HepG2 (cell line): ENCODE results near the gene HTRA2. TPM values are rescaled to one million over a fixed set of nuclear protein-coding genes. Genes with fewer than 3 reads are reported as not detected.

Experiments used
- ARID2 ChIP-seq: sonication (generic); formaldehyde crosslinking; IDR thresholded peaks from 2 replicates; pipeline ENCODE4 v1.8.1; 2022; ENCODE audit warnings: mild to moderate bottlenecking, missing genetic modification reagents, borderline replicate concordance
- CEBPB ChIP-seq: IDR thresholded peaks from 2 replicates; pipeline ENCODE4 v1.6.1; 2011; ENCODE audit warnings: low read depth, low read length, improper control_type of control experiment, borderline replicate concordance
- FOXK2 ChIP-seq: fragments of 450-650 bp; IDR thresholded peaks from 2 replicates; pipeline ENCODE4 v1.6.1; 2016
- MAX ChIP-seq: IDR thresholded peaks from 2 replicates; pipeline ENCODE4 v1.6.1; 2012; ENCODE audit warnings: inconsistent platforms
- RNF2 ChIP-seq: fragments of 450-650 bp; conservative IDR thresholded peaks from 2 replicates; pipeline ENCODE4 v1.6.1; 2016; ENCODE audit warnings: low read depth
- STAG1 ChIP-seq: sonication (generic); formaldehyde crosslinking; IDR thresholded peaks from 2 replicates; pipeline ENCODE4 v1.4.0; 2020; ENCODE audit warnings: missing genetic modification reagents
- THAP9 ChIP-seq: sonication (generic); formaldehyde crosslinking; IDR thresholded peaks from 2 replicates; pipeline ENCODE4; 2020; ENCODE audit warnings: missing genetic modification reagents, mild to moderate bottlenecking, borderline replicate concordance
- ZBTB14 ChIP-seq: sonication (generic); formaldehyde crosslinking; IDR thresholded peaks from 2 replicates; pipeline ENCODE4 v1.4.0; 2020; ENCODE audit warnings: missing genetic modification reagents
- ZNF142 ChIP-seq: sonication (generic); formaldehyde crosslinking; IDR thresholded peaks from 2 replicates; pipeline ENCODE4 v1.4.0; 2020; ENCODE audit warnings: missing genetic modification reagents
- ZNF232 ChIP-seq: sonication (generic); formaldehyde crosslinking; IDR thresholded peaks from 2 replicates; pipeline ENCODE4 v1.4.0; 2020; ENCODE audit warnings: missing genetic modification reagents, borderline replicate concordance
- ZNF235 ChIP-seq: sonication (generic); formaldehyde crosslinking; IDR thresholded peaks from 2 replicates; pipeline ENCODE4 v1.8.1; 2023; ENCODE audit warnings: mild to moderate bottlenecking, missing genetic modification reagents, borderline replicate concordance
- ZNF639 ChIP-seq: conservative IDR thresholded peaks from 2 replicates; pipeline ENCODE4 v1.6.1; 2018; ENCODE audit warnings: missing genetic modification reagents
- ZNF670 ChIP-seq: sonication (generic); formaldehyde crosslinking; IDR thresholded peaks from 2 replicates; pipeline ENCODE4 v1.8.0; 2022; ENCODE audit warnings: mild to moderate bottlenecking, missing genetic modification reagents, borderline replicate concordance
- ZNF780A ChIP-seq: sonication (generic); formaldehyde crosslinking; IDR thresholded peaks from 2 replicates; pipeline ENCODE4 v1.8.0; 2022; ENCODE audit warnings: mild to moderate bottlenecking, missing genetic modification reagents, moderate library complexity
- ZSCAN5A ChIP-seq: sonication (generic); formaldehyde crosslinking; IDR thresholded peaks from 2 replicates; pipeline ENCODE4 v1.8.0; 2022; ENCODE audit warnings: mild to moderate bottlenecking, missing genetic modification reagents, borderline replicate concordance
- polyA plus RNA-seq, 8 experiments: library from polyadenylated mRNA; depleted of rRNA in 3 of 8; stranded (reverse) in 7 of 8; unstranded in 1 of 8; fragments of >200 nt; fragmentation: Illumina TruSeq in 4 of 8; extraction: Trizol in 4 of 8; gene quantifications; 2 replicates each; pipeline versions ENCODE4 v1.2.1 to v1.2.3, GENCODE V29; 2011 to 2016; ENCODE audit warnings: low read depth in 4 of 8, missing spikeins in 1 of 8, mixed read lengths in 1 of 8; ENCODE audit not compliant: insufficient read depth in 1 of 8
- total RNA-seq, 5 experiments: library from RNA; depleted of rRNA; stranded (reverse); fragments of >200 nt; fragmentation: Illumina TruSeq; extraction: Trizol; gene quantifications; 2 replicates each; pipeline ENCODE4 v1.2.3, GENCODE V29; 2016; ENCODE audit warnings: low read depth in 1 of 5

Gene HTRA2
- total and polyA plus RNA-seq, 2 of the 13 experiments (the other 11 are each of a cell fraction or from before 2014, with no cell fraction given), result 47.7 to 50.3 TPM

- 0 out of 2 replicates have a peak, but pooled peaks have one; percentile 47 for TF ChIP-seq ZNF780A (CRISPR knock-in tag)
- peak; percentile 92 for TF ChIP-seq ARID2 (CRISPR knock-in tag)
- TF ChIP-seq ZNF142 (CRISPR knock-in tag), result no peak; the same call in 1 of the 2 replicates
- TF ChIP-seq ZNF639 (CRISPR knock-in tag), result no peak
- no peak for TF ChIP-seq RNF2
- TF ChIP-seq ZSCAN5A (CRISPR knock-in tag), result peak; percentile 59; the same call in 1 of the 2 replicates
- TF ChIP-seq ZNF670, result peak; percentile 90; the same call in 1 of the 2 replicates
- TF ChIP-seq THAP9 (CRISPR knock-in tag), result peak; percentile 88; the same call in 1 of the 2 replicates
- no peak for TF ChIP-seq MAX
- TF ChIP-seq ZNF232 (CRISPR knock-in tag), result 0 out of 2 replicates have a peak, but pooled peaks have one; percentile 14
- peak; percentile 77 for TF ChIP-seq STAG1 (CRISPR knock-in tag)
- TF ChIP-seq ZNF235 (CRISPR knock-in tag), result peak; percentile 54; the same call in 1 of the 2 replicates
- TF ChIP-seq CEBPB, result no peak
- TF ChIP-seq ZBTB14 (CRISPR knock-in tag), result no peak; the same call in 1 of the 2 replicates
- TF ChIP-seq FOXK2, result no peak
These were observed 26.8 kb upstream of the HTRA2 start (continued) for GRCh38 chr2:74502720-74503505.
